SK-N-SH (cell line): Measurements from ENCODE around the gene CD209. TPM values are rescaled to one million over a fixed set of nuclear protein-coding genes. Genes with fewer than 3 reads are reported as not detected.

Experiments
- CTCF ChIA-PET: fragments of 300-600, 350-600 bp; formaldehyde crosslinking; extraction: SDS; loops from one replicate; lab custom pipeline; 2021; lab: Yijun Ruan, JAX
- POLR2A ChIA-PET: fragments of 350-600 bp; sonication (Branson Sonifier 250); formaldehyde crosslinking; extraction: SDS; loops from one replicate; lab custom pipeline; 2020; ENCODE audit warnings: antibody characterized with exemption, inconsistent platforms; lab: Yijun Ruan, JAX
- DNase-seq: peaks from one replicate; pipeline ENCODE4 v3.0.0; 2012
- H2AFZ ChIP-seq: fragments of 200-600 bp; sonication (generic); 2 replicates; pipeline ENCODE4 v1.8.1; 2016; ENCODE audit warnings: antibody characterized with exemption, mild to moderate bottlenecking, low read depth
- H3F3A ChIP-seq: fragments of 200-600 bp; sonication (generic); replicated peaks from 2 replicates; pipeline ENCODE3; 2016; ENCODE audit warnings: antibody characterized with exemption, mild to moderate bottlenecking; ENCODE audit not compliant: insufficient read depth
- H3K27ac ChIP-seq, 2 experiments: fragments of 200-500 bp in 1 of 2; fragments of 200-600 bp in 1 of 2; sonication (Bioruptor generic) in 1 of 2; sonication (generic), shearing (Covaris generic) in 1 of 2; 2 replicates each; pipeline versions ENCODE4 v1.5.1 to v1.6.1; 2014 to 2016; ENCODE audit warnings: low read depth in 2 of 2, inconsistent platforms in 1 of 2, low read length in 1 of 2, mild to moderate bottlenecking in 1 of 2, mixed read lengths in 1 of 2
- H3K27me3 ChIP-seq: fragments of 200-600 bp; sonication (generic), shearing (Covaris generic); 2 replicates; pipeline ENCODE4 v1.6.1; 2016; ENCODE audit warnings: mixed run types; ENCODE audit not compliant: insufficient read depth
- H3K36me3 ChIP-seq, 2 experiments: fragments of 200-500 bp in 1 of 2; fragments of 200-600 bp in 1 of 2; sonication (Bioruptor generic) in 1 of 2; sonication (generic) in 1 of 2; replicated peaks in 1 of 2; 2 replicates each; pipeline versions ENCODE3 to v1.5.1; 2014 to 2016; ENCODE audit warnings: low read length in 1 of 2, mild to moderate bottlenecking in 1 of 2; ENCODE audit not compliant: insufficient read depth in 2 of 2, control insufficient read depth in 1 of 2
- H3K4me1 ChIP-seq, 2 experiments: fragments of 200-500 bp in 1 of 2; fragments of 200-600 bp in 1 of 2; sonication (Bioruptor generic) in 1 of 2; sonication (generic), shearing (Covaris generic) in 1 of 2; 2 replicates each; pipeline versions ENCODE4 v1.5.1 to v1.6.1; 2014 to 2016; ENCODE audit warnings: low read depth in 1 of 2, low read length in 1 of 2, mixed run types in 1 of 2; ENCODE audit not compliant: insufficient read depth in 2 of 2, control insufficient read depth in 1 of 2
- H3K4me2 ChIP-seq: fragments of 200-600 bp; sonication (generic), shearing (Covaris generic); 2 replicates; pipeline ENCODE4 v1.6.1; 2017; ENCODE audit warnings: mixed run types
- H3K4me3 ChIP-seq, 2 experiments: fragments of 200-500 bp in 1 of 2; fragments of 200-600 bp in 1 of 2; sonication (Bioruptor generic) in 1 of 2; sonication (generic), shearing (Covaris generic) in 1 of 2; 2 replicates each; pipeline versions ENCODE4 v1.5.1 to v1.8.1; 2014 to 2016; ENCODE audit warnings: low read depth in 2 of 2, inconsistent platforms in 1 of 2, low read length in 1 of 2, mild to moderate bottlenecking in 1 of 2, mixed read lengths in 1 of 2, moderate library complexity in 1 of 2
- H3K79me2 ChIP-seq: fragments of 200-600 bp; sonication (generic); 2 replicates; pipeline ENCODE4 v1.8.1; 2017; ENCODE audit warnings: mild to moderate bottlenecking; ENCODE audit not compliant: insufficient read depth
- H3K9ac ChIP-seq: fragments of 200-600 bp; sonication (generic); 2 replicates; pipeline ENCODE4 v1.6.1; 2017; ENCODE audit warnings: mixed run types
- H3K9me2 ChIP-seq: fragments of 200-600 bp; sonication (generic); 2 replicates; pipeline ENCODE4 v1.6.1; 2017; ENCODE audit warnings: mixed run types
- H3K9me3 ChIP-seq: fragments of 200-600 bp; sonication (generic); 2 replicates; pipeline ENCODE4 v1.6.1; 2017; ENCODE audit warnings: mixed run types, mild to moderate bottlenecking, moderate library complexity
- H4K20me1 ChIP-seq: fragments of 200-600 bp; sonication (generic); 2 replicates; pipeline ENCODE4 v1.6.1; 2017; ENCODE audit warnings: mild to moderate bottlenecking, mixed run types; ENCODE audit not compliant: insufficient read depth
- CHD2 ChIP-seq: fragments of 150-350 bp; IDR thresholded peaks from 2 replicates; pipeline ENCODE4 v1.6.1; 2018; ENCODE audit warnings: low read length; ENCODE audit not compliant: partially characterized antibody
- EP300 ChIP-seq, 2 experiments: IDR thresholded peaks; 2 replicates each; pipeline versions ENCODE4 v1.4.0 to v1.6.1; 2012; ENCODE audit warnings: borderline replicate concordance in 1 of 2, low read depth in 1 of 2, low read length in 1 of 2
- EZH2phosphoT487 ChIP-seq: fragments of 200-600 bp; sonication (generic); IDR thresholded peaks from 2 replicates; pipeline ENCODE4 v1.6.1; 2017; ENCODE audit warnings: low read depth, mixed run types, mild to moderate bottlenecking, antibody characterized with exemption, moderate library complexity, borderline replicate concordance
- FOSL2 ChIP-seq: IDR thresholded peaks from 2 replicates; pipeline ENCODE4 v1.4.0; 2012; ENCODE audit warnings: low read depth, mild to moderate bottlenecking, moderate library complexity, borderline replicate concordance
- FOXJ3 ChIP-seq: sonication (generic); formaldehyde crosslinking; IDR thresholded peaks from 2 replicates; pipeline ENCODE4 v1.5.1; 2020; ENCODE audit warnings: mild to moderate bottlenecking, missing genetic modification reagents
- GABPA ChIP-seq: IDR thresholded peaks from 2 replicates; pipeline ENCODE4 v1.4.0; 2012; ENCODE audit warnings: low read depth, mild to moderate bottlenecking
- IRF3 ChIP-seq: fragments of 150-350 bp; IDR thresholded peaks from 2 replicates; pipeline ENCODE4 v1.6.1; 2016; ENCODE audit warnings: mild to moderate bottlenecking, low read depth, low read length
- MEF2A ChIP-seq: IDR thresholded peaks from 2 replicates; pipeline ENCODE4 v1.4.0; 2012; ENCODE audit warnings: low read depth, borderline replicate concordance
- NRF1 ChIP-seq: IDR thresholded peaks from 2 replicates; pipeline ENCODE4 v1.6.1; 2012; ENCODE audit warnings: low read depth, mild to moderate bottlenecking, low read length
- PBX3 ChIP-seq: IDR thresholded peaks from 2 replicates; pipeline ENCODE4; 2012
- RAD21 ChIP-seq: IDR thresholded peaks from 2 replicates; pipeline ENCODE4 v1.6.1; 2012; ENCODE audit warnings: mild to moderate bottlenecking, low read length
- RCOR1 ChIP-seq: fragments of 150-350 bp; IDR thresholded peaks from 2 replicates; pipeline ENCODE4 v1.6.1; 2017; ENCODE audit warnings: antibody characterized with exemption, low read length
- SIN3A ChIP-seq: IDR thresholded peaks from 2 replicates; pipeline ENCODE4 v1.6.1; 2012; ENCODE audit warnings: low read depth, mild to moderate bottlenecking, low read length, moderate library complexity, borderline replicate concordance
- SMC3 ChIP-seq: IDR thresholded peaks from 2 replicates; pipeline ENCODE4 v1.6.1; 2012; ENCODE audit warnings: low read depth, low read length, improper control_type of control experiment
- TEAD4 ChIP-seq: IDR thresholded peaks from 2 replicates; pipeline ENCODE4 v1.4.0; 2012; ENCODE audit warnings: mild to moderate bottlenecking, borderline replicate concordance; ENCODE audit not compliant: insufficient read depth
- YY1 ChIP-seq: IDR thresholded peaks from 2 replicates; pipeline ENCODE4 v1.4.0; 2012; ENCODE audit warnings: low read depth, mild to moderate bottlenecking
- WGBS: methylation state at CpG from one replicate; pipeline ENCODE4 v1.1.6; 2017; ENCODE audit warnings: low lambda C conversion rate; 5-methylcytosine and 5-hydroxymethylcytosine counted together
- polyA plus RNA-seq, 3 experiments: library from polyadenylated mRNA; depleted of rRNA; stranded (reverse); fragments of >200 nt; gene quantifications; 2 replicates each; pipeline ENCODE4 v1.2.3, GENCODE V29; 2012
- TF ChIP-seq, protein P1 (sequence below): IDR thresholded peaks from 2 replicates; pipeline ENCODE4 v1.4.0; 2012; ENCODE audit warnings: low read depth
- TF ChIP-seq, protein P2 (sequence below): fragments of 200-600 bp; sonication (generic); IDR thresholded peaks from 2 replicates; pipeline ENCODE4 v1.6.1; 2017; ENCODE audit warnings: antibody characterized with exemption, mild to moderate bottlenecking, moderate library complexity

Gene CD209
- polyA plus RNA-seq, 1 of the 3 experiments (the other 2 are of a cell fraction), result not detected

- H3K4me1 ChIP-seq, result no peaks in the 10 kb centered on the region
- TF ChIP-seq RCOR1, result no peak
- TF ChIP-seq EP300 (IDR thresholded peaks at IDR 0.05; ENCODE audit: borderline replicate concordance in 1 of 2, low read depth in 1 of 2, low read length in 1 of 2), result no peak
- TF ChIP-seq, all 33 proteins: peak for 0
- H3K4me3 ChIP-seq, result no peak overlapping the region
- H3K9me3 ChIP-seq, result no peaks in the 10 kb centered on the region
- peaks cover 61% of the 10 kb centered on the region for H3K27me3 ChIP-seq
- no peaks in the 10 kb centered on the region for H3K9me2 ChIP-seq
- H2AFZ ChIP-seq, result no peak overlapping the region
- H3F3A ChIP-seq, result no peaks in the 10 kb centered on the region
- 9% methylated on average over 8 of the region's 8 CpGs for WGBS
- POLR2A ChIA-PET, result no interaction called here
- H3K27ac ChIP-seq, result no peak overlapping the region
- DNase-seq, result no peak
- H3K36me3 ChIP-seq, result no peaks in the 10 kb centered on the region
- no peak overlapping the region for H3K9ac ChIP-seq
- H3K79me2 ChIP-seq, result no peaks in the 10 kb centered on the region
- CTCF ChIA-PET, result no interaction called here
- no peak overlapping the region for H3K4me2 ChIP-seq
- H4K20me1 ChIP-seq, result no peaks in the 10 kb centered on the region
Observed at GRCh38 chr19:7718668-7719067, 28.7 kb downstream of the CD209 start.

- no peak overlapping the region for H3K27ac ChIP-seq
- ChIA-PET CTCF (no interaction called here), POLR2A (no interaction called here)
- H3K4me2 ChIP-seq, result no peak overlapping the region
- H3K27me3 ChIP-seq, result peaks cover 46% of the 10 kb centered on the region
- no peaks in the 10 kb centered on the region for H4K20me1 ChIP-seq
- no peak overlapping the region for H2AFZ ChIP-seq
- no peaks in the 10 kb centered on the region for H3K4me1 ChIP-seq
- no peaks in the 10 kb centered on the region for H3K9me2 ChIP-seq
- no peak overlapping the region for H3K4me3 ChIP-seq
- TF ChIP-seq CHD2, result no peak
- TF ChIP-seq FOSL2, result no peak
- TF ChIP-seq RAD21, result no peak
- no peak for TF ChIP-seq SIN3A
- TF ChIP-seq FOXJ3 (CRISPR knock-in tag), result no peak
- no peak for TF ChIP-seq GABPA
- TF ChIP-seq, protein P1, sequence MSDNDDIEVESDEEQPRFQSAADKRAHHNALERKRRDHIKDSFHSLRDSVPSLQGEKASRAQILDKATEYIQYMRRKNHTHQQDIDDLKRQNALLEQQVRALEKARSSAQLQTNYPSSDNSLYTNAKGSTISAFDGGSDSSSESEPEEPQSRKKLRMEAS, result no peak
- no peak for TF ChIP-seq MEF2A
- no peak for TF ChIP-seq EZH2phosphoT487
- no peak for TF ChIP-seq TEAD4
- TF ChIP-seq IRF3, result no peak
- TF ChIP-seq, protein P2, sequence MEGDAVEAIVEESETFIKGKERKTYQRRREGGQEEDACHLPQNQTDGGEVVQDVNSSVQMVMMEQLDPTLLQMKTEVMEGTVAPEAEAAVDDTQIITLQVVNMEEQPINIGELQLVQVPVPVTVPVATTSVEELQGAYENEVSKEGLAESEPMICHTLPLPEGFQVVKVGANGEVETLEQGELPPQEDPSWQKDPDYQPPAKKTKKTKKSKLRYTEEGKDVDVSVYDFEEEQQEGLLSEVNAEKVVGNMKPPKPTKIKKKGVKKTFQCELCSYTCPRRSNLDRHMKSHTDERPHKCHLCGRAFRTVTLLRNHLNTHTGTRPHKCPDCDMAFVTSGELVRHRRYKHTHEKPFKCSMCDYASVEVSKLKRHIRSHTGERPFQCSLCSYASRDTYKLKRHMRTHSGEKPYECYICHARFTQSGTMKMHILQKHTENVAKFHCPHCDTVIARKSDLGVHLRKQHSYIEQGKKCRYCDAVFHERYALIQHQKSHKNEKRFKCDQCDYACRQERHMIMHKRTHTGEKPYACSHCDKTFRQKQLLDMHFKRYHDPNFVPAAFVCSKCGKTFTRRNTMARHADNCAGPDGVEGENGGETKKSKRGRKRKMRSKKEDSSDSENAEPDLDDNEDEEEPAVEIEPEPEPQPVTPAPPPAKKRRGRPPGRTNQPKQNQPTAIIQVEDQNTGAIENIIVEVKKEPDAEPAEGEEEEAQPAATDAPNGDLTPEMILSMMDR, result no peak
- TF ChIP-seq PBX3, result no peak
- no peak for TF ChIP-seq YY1
- TF ChIP-seq NRF1, result no peak
- TF ChIP-seq SMC3, result no peak
- no peak overlapping the region for H3K9ac ChIP-seq
- H3K9me3 ChIP-seq, result no peaks in the 10 kb centered on the region
- H3K36me3 ChIP-seq, result no peaks in the 10 kb centered on the region
- no peak for DNase-seq
- no peaks in the 10 kb centered on the region for H3F3A ChIP-seq
- WGBS, result 0% methylated on average over 1 of the region's 1 CpG
- H3K79me2 ChIP-seq, result no peaks in the 10 kb centered on the region
Observed at GRCh38 chr19:7716762-7717161, 30.6 kb downstream of the CD209 start.
